Measurements from ENCODE around the gene FAM131C. TPM values are rescaled to one million over a fixed set of nuclear protein-coding genes. Genes with fewer than 3 reads are reported as not detected.
"Not testable (repeated sequence)": the region's sequence is repeated elsewhere in the genome, so short reads cannot be mapped to it uniquely, and the experiment has no call there.

FAM131C gene
- total RNA-seq, 2 donors from 2014 or later: 0.66 to 2.5 TPM

GRCh38 chr1:16023050-16023653, 50.3 kb downstream of the FAM131C start:
- Mint-ChIP-seq H3K9me3 (no peaks in the 10 kb centered on the region), H3K4me1 (peaks cover 2% of the 10 kb centered on the region), H3K4me3 (no peak overlapping the region), H3K27ac (no peak overlapping the region), H3K36me3 (ENCODE audit: low read depth) (no peaks in the 10 kb centered on the region), H3K27me3 (ENCODE audit: insufficient read depth) (peaks cover 54% of the 10 kb centered on the region)
- no peak for TF ChIP-seq CTCF (conservative IDR thresholded peaks at IDR 0.05)
- H3K4me3 ChIP-seq (ENCODE audit: low read length): no peak overlapping the region
- H3K27ac ChIP-seq (ENCODE audit: low read depth, low read length): no peak overlapping the region
- no peaks in the 10 kb centered on the region for H3K4me1 ChIP-seq (ENCODE audit: control insufficient read depth, insufficient read depth, low read length)
- no peak for DNase-seq
- H3K9ac ChIP-seq (ENCODE audit: extremely low read depth, low read length, poor library complexity, severe bottlenecking): no peak overlapping the region
- no peaks in the 10 kb centered on the region for H3K9me3 ChIP-seq (ENCODE audit: control insufficient read depth, low read length)
- H3K27me3 ChIP-seq (ENCODE audit: control insufficient read depth, insufficient read depth, low read length, poor library complexity, severe bottlenecking): no peaks in the 10 kb centered on the region
- no peaks in the 10 kb centered on the region for H3K36me3 ChIP-seq (ENCODE audit: control insufficient read depth, insufficient read depth, low read length)
- WGBS, 2 experiments (ENCODE audit: insufficient coverage in 1 of 2, insufficient read length in 1 of 2): 83 to 90% methylated on average over 1 to 7 of the region's 7 CpGs

- Mint-ChIP-seq H3K4me1 (peaks cover 8% of the 10 kb centered on the region), H3K36me3 (ENCODE audit: low read depth) (no peaks in the 10 kb centered on the region), H3K27me3 (ENCODE audit: insufficient read depth) (peaks cover 52% of the 10 kb centered on the region), H3K27ac (no peak overlapping the region), H3K9me3 (no peaks in the 10 kb centered on the region), H3K4me3 (no peak overlapping the region)
- H3K4me1 ChIP-seq (ENCODE audit: control insufficient read depth, insufficient read depth, low read length): peaks cover 5% of the 10 kb centered on the region
- H3K4me3 ChIP-seq (ENCODE audit: low read length): no peak overlapping the region
- no peak for TF ChIP-seq CTCF (conservative IDR thresholded peaks at IDR 0.05)
- H3K27me3 ChIP-seq (ENCODE audit: control insufficient read depth, insufficient read depth, low read length, poor library complexity, severe bottlenecking): no peaks in the 10 kb centered on the region
- no peaks in the 10 kb centered on the region for H3K9me3 ChIP-seq (ENCODE audit: control insufficient read depth, low read length)
- H3K27ac ChIP-seq (ENCODE audit: low read depth, low read length): no peak overlapping the region
- H3K36me3 ChIP-seq (ENCODE audit: control insufficient read depth, insufficient read depth, low read length): no peaks in the 10 kb centered on the region
- DNase-seq: no peak
- no peak overlapping the region for H3K9ac ChIP-seq (ENCODE audit: extremely low read depth, low read length, poor library complexity, severe bottlenecking)
- 80 to 95% methylated on average over 4 to 11 of the region's 11 CpGs for WGBS, 2 experiments (ENCODE audit: insufficient coverage in 1 of 2, insufficient read length in 1 of 2)
Observed at GRCh38 chr1:16022393-16022792, 51.1 kb downstream of the FAM131C start.

- peaks cover 52% of the 10 kb centered on the region for H3K27me3 Mint-ChIP-seq (ENCODE audit: insufficient read depth)
- no peak within 1 kb of the TSS for H3K9ac ChIP-seq (ENCODE audit: extremely low read depth, low read length, poor library complexity, severe bottlenecking)
- no peak for TF ChIP-seq CTCF (conservative IDR thresholded peaks at IDR 0.05)
- DNase-seq: no peak
- no peaks in the 10 kb centered on the region for H3K9me3 Mint-ChIP-seq
- H3K27ac Mint-ChIP-seq: no peak within 1 kb of the TSS
- H3K27me3 ChIP-seq (ENCODE audit: control insufficient read depth, insufficient read depth, low read length, poor library complexity, severe bottlenecking): no peaks in the 10 kb centered on the region
- no peaks in the 10 kb centered on the region for H3K36me3 Mint-ChIP-seq (ENCODE audit: low read depth)
- peaks cover 9% of the 10 kb centered on the region for H3K4me1 Mint-ChIP-seq
- peaks cover 5% of the 10 kb centered on the region for H3K4me1 ChIP-seq (ENCODE audit: control insufficient read depth, insufficient read depth, low read length)
- H3K27ac ChIP-seq (ENCODE audit: low read depth, low read length): no peak within 1 kb of the TSS
- H3K36me3 ChIP-seq (ENCODE audit: control insufficient read depth, insufficient read depth, low read length): no peaks in the 10 kb centered on the region
- 80 to 83% methylated on average over 6 of the region's 6 CpGs for WGBS, 2 experiments (ENCODE audit: insufficient coverage in 1 of 2, insufficient read length in 1 of 2)
- H3K4me3 ChIP-seq (ENCODE audit: low read length): no peak within 1 kb of the TSS
- no peaks in the 10 kb centered on the region for H3K9me3 ChIP-seq (ENCODE audit: control insufficient read depth, low read length)
- H3K4me3 Mint-ChIP-seq: no peak within 1 kb of the TSS
Observed at GRCh38 chr1:16021681-16022080, 51.8 kb downstream of the FAM131C start, which contains the start of gene CLCNKA. CLCNKA (plus strand) TSS chr1:16022036; CDS start chr1:16022620, 584 bp downstream.

GRCh38 chr1:16020878-16021277, 52.6 kb downstream of the FAM131C start:
- not testable (repeated sequence) for H3K4me3 ChIP-seq (ENCODE audit: low read length); H3K9ac ChIP-seq (ENCODE audit: extremely low read depth, low read length, poor library complexity, severe bottlenecking); H3K4me3 Mint-ChIP-seq; H3K27ac ChIP-seq (ENCODE audit: low read depth, low read length); H3K4me1 Mint-ChIP-seq; H3K36me3 ChIP-seq (ENCODE audit: control insufficient read depth, insufficient read depth, low read length); H3K9me3 Mint-ChIP-seq; DNase-seq; H3K4me1 ChIP-seq (ENCODE audit: control insufficient read depth, insufficient read depth, low read length); H3K9me3 ChIP-seq (ENCODE audit: control insufficient read depth, low read length); H3K36me3 Mint-ChIP-seq (ENCODE audit: low read depth); H3K27ac Mint-ChIP-seq; H3K27me3 ChIP-seq (ENCODE audit: control insufficient read depth, insufficient read depth, low read length, poor library complexity, severe bottlenecking)
- H3K27me3 Mint-ChIP-seq (ENCODE audit: insufficient read depth): peaks cover 51% of the 10 kb centered on the region
- 91 to 100% methylated on average over 1 to 9 of the region's 9 CpGs for WGBS, 2 experiments (ENCODE audit: insufficient coverage in 1 of 2, insufficient read length in 1 of 2)
